Suprapubic skin (tissue), 4 donors: ENCODE results near the gene TMCC2. TPM values are rescaled to one million over a fixed set of nuclear protein-coding genes. Genes with fewer than 3 reads are reported as not detected.

ENCODE experiments used
- DNase-seq, 2 donors: peaks; one replicate each; pipeline ENCODE4 v3.0.0-alpha.2; 2019; ENCODE audit warnings: low spot score in 2 of 2
- H3K27ac ChIP-seq: fragments of 200-600 bp; sonication (generic); one replicate; pipeline ENCODE4 v1.5.1; 2019
- H3K27me3 ChIP-seq: fragments of 200-600 bp; sonication (generic); one replicate; pipeline ENCODE4 v1.5.1; 2019
- H3K36me3 ChIP-seq: fragments of 200-600 bp; sonication (generic); one replicate; pipeline ENCODE4 v1.5.1; 2019
- H3K4me1 ChIP-seq: fragments of 200-600 bp; sonication (generic); one replicate; pipeline ENCODE4 v1.5.1; 2019
- H3K4me3 ChIP-seq: fragments of 200-600 bp; sonication (generic); one replicate; pipeline ENCODE4 v1.5.1; 2019; ENCODE audit warnings: mild to moderate bottlenecking
- H3K9me3 ChIP-seq: fragments of 200-600 bp; sonication (generic); one replicate; pipeline ENCODE4 v1.5.1; 2019
- CTCF ChIP-seq, 2 donors: fragments of 200-600 bp in 1 of 2; fragments of 450-650 bp in 1 of 2; sonication (generic) in 1 of 2; IDR thresholded peaks; one replicate each; pipeline ENCODE4 v1.5.1; 2016 to 2019; ENCODE audit warnings: antibody characterized with exemption in 2 of 2, mild to moderate bottlenecking in 1 of 2, moderate library complexity in 1 of 2
- EP300 ChIP-seq: sonication (generic); formaldehyde crosslinking; IDR thresholded peaks from one replicate; pipeline ENCODE4 v1.6.1; 2017; ENCODE audit warnings: antibody characterized with exemption
- POLR2A ChIP-seq, 2 donors: fragments of 450-650 bp; IDR thresholded peaks; one replicate each; pipeline ENCODE4 v1.6.1; 2017; ENCODE audit warnings: antibody characterized with exemption in 2 of 2, mild to moderate bottlenecking in 2 of 2, moderate library complexity in 2 of 2
- POLR2AphosphoS5 ChIP-seq, 3 donors: sonication (generic); formaldehyde crosslinking; IDR thresholded peaks; one replicate each; pipeline ENCODE4 v1.6.1; 2017; ENCODE audit warnings: antibody characterized with exemption in 3 of 3
- WGBS: methylation state at CpG from one replicate; pipeline ENCODE4 v1.1.5; 2018; 5-methylcytosine and 5-hydroxymethylcytosine counted together
- total RNA-seq, 4 donors: library from RNA; depleted of rRNA; stranded (reverse); fragments of >200 nt; gene quantifications; one replicate each; pipeline ENCODE4 v1.1.0, GENCODE V29; 2016

TMCC2 gene
- total RNA-seq, 4 donors from 2014 or later, result 3.1 to 4.3 (median 4.1) TPM

GRCh38 chr1:205245096-205245495 lies 17.4 kb downstream of the TMCC2 start:
- Histone ChIP-seq H3K27me3 (no peaks in the 10 kb centered on the region), H3K4me1 (peaks cover 40% of the 10 kb centered on the region), H3K27ac (no peak overlapping the region), H3K9me3 (no peaks in the 10 kb centered on the region), H3K4me3 (no peak overlapping the region), H3K36me3 (peaks cover 4% of the 10 kb centered on the region)
- DNase-seq, result no peak
- WGBS, result 87% methylated on average over 7 of the region's 7 CpGs
- TF ChIP-seq CTCF (IDR thresholded peaks at IDR 0.05) (no peak), EP300 (no peak), POLR2A (IDR thresholded peaks at IDR 0.05) (no peak), POLR2AphosphoS5 (IDR thresholded peaks at IDR 0.05) (no peak)

- peaks cover 4% of the 10 kb centered on the region for H3K36me3 ChIP-seq
- no peaks in the 10 kb centered on the region for H3K9me3 ChIP-seq
- TF ChIP-seq CTCF (IDR thresholded peaks at IDR 0.05) (no peak), POLR2A (IDR thresholded peaks at IDR 0.05) (no peak), POLR2AphosphoS5 (IDR thresholded peaks at IDR 0.05) (no peak), EP300 (no peak)
- peaks cover 40% of the 10 kb centered on the region for H3K4me1 ChIP-seq
- peak in 1 of 2 donors; percentile 14 for DNase-seq
- peak overlapping the region; percentile 5 for H3K27ac ChIP-seq
- 52% methylated on average over 10 of the region's 10 CpGs for WGBS
- no peaks in the 10 kb centered on the region for H3K27me3 ChIP-seq
- H3K4me3 ChIP-seq, result no peak overlapping the region
These were observed 18.8 kb downstream of the TMCC2 start for GRCh38 chr1:205246351-205247119.

GRCh38 chr1:205247130-205247921 lies 19.6 kb downstream of the TMCC2 start:
- TF ChIP-seq POLR2AphosphoS5 (IDR thresholded peaks at IDR 0.05) (no peak), POLR2A (IDR thresholded peaks at IDR 0.05) (no peak), CTCF (IDR thresholded peaks at IDR 0.05) (no peak), EP300 (no peak)
- 30% methylated on average over 9 of the region's 9 CpGs for WGBS
- no peaks in the 10 kb centered on the region for H3K36me3 ChIP-seq
- H3K4me1 ChIP-seq, result peaks cover 40% of the 10 kb centered on the region
- no peak for DNase-seq
- H3K27me3 ChIP-seq, result no peaks in the 10 kb centered on the region
- peak overlapping the region; percentile 5 for H3K27ac ChIP-seq
- no peak overlapping the region for H3K4me3 ChIP-seq
- no peaks in the 10 kb centered on the region for H3K9me3 ChIP-seq

GRCh38 chr1:205248793-205249601 lies 21.3 kb downstream of the TMCC2 start:
- TF ChIP-seq POLR2AphosphoS5 (IDR thresholded peaks at IDR 0.05), result no peak
- TF ChIP-seq POLR2A (IDR thresholded peaks at IDR 0.05), result no peak
- no peak for TF ChIP-seq EP300
- no peak for TF ChIP-seq CTCF (IDR thresholded peaks at IDR 0.05)
- H3K9me3 ChIP-seq, result no peaks in the 10 kb centered on the region
- peaks cover 40% of the 10 kb centered on the region for H3K4me1 ChIP-seq
- H3K4me3 ChIP-seq, result no peak overlapping the region
- no peak for DNase-seq
- H3K36me3 ChIP-seq, result no peaks in the 10 kb centered on the region
- H3K27me3 ChIP-seq, result no peaks in the 10 kb centered on the region
- 69% methylated on average over 4 of the region's 11 CpGs for WGBS
- no peak overlapping the region for H3K27ac ChIP-seq
